ENCODE data around the gene LRRC56. TPM values are rescaled to one million over a fixed set of nuclear protein-coding genes. Genes with fewer than 3 reads are reported as not detected.

The LRRC56 gene
- 0.77 and 1.3 TPM in 2 replicates for total RNA-seq
- 0.26 and 0.28 TPM in 2 replicates for polyA plus RNA-seq
- polyA plus RNA-seq (2012) = 0.80 and 0.87 TPM in 2 replicates
- 0.19 and 0.98 TPM in 2 replicates for polyA minus RNA-seq (ENCODE audit: low replicate concordance)

- H3K4me3 ChIP-seq (replicated peaks in 1 of 4; ENCODE audit: control extremely low read depth in 1 of 4, insufficient read depth in 1 of 4, low read depth in 3 of 4, low read length in 4 of 4) = peak within 1 kb of the TSS; percentile 24 to 49 (median 38)
- H3K27ac ChIP-seq (ENCODE audit: insufficient read depth, low read length) = peak within 1 kb of the TSS; percentile 71
- no peak for TF ChIP-seq CTCF (conservative IDR thresholded peaks at IDR 0.05 in 1 of 2, IDR thresholded peaks at IDR 0.05 in 1 of 2; ENCODE audit: low read depth in 1 of 2, low read length in 2 of 2)
- TF ChIP-seq EZH2 (IDR thresholded peaks at IDR 0.05; ENCODE audit: low read length, missing control alignments) = no peak
- H3K4me1 ChIP-seq (ENCODE audit: control insufficient read depth, extremely low read depth, insufficient read depth, low read length) = no peaks in the 10 kb centered on the region
- H4K20me1 ChIP-seq (ENCODE audit: control insufficient read depth, extremely low read depth, insufficient read depth, low read length) = no peaks in the 10 kb centered on the region
- peak within 1 kb of the TSS; percentile 26 for H2AFZ ChIP-seq (ENCODE audit: low read length)
- H3K4me2 ChIP-seq (ENCODE audit: extremely low read depth, insufficient read depth, low read length) = peak within 1 kb of the TSS; percentile 81
- H3K27me3 ChIP-seq (ENCODE audit: control insufficient read depth, insufficient read depth, low read length) = no peaks in the 10 kb centered on the region
- peaks cover 12% of the 10 kb centered on the region for H3K79me2 ChIP-seq (ENCODE audit: control insufficient read depth, insufficient read depth, low read length)
- peaks cover 12% of the 10 kb centered on the region for H3K36me3 ChIP-seq (ENCODE audit: control insufficient read depth, insufficient read depth, low read length)
- H3K9ac ChIP-seq (ENCODE audit: insufficient read depth, low read length) = peak within 1 kb of the TSS; percentile 46
- no peaks in the 10 kb centered on the region for H3K9me3 ChIP-seq (ENCODE audit: control insufficient read depth, insufficient read depth, low read depth, low read length)
- DNase-seq (ENCODE audit: low read depth in 2 of 2) = peak; percentile 73 to 83
Measured at GRCh38 chr11:536841-537621, at the start of gene LRRC56. Gene LRRC56 (plus strand): TSS chr11:537527. CDS start chr11:540685, 3,158 bp downstream.

- Histone ChIP-seq H3K36me3 (ENCODE audit: control insufficient read depth, insufficient read depth, low read length) (peaks cover under 1% of the 10 kb centered on the region), H3K9me3 (ENCODE audit: control insufficient read depth, insufficient read depth, low read depth, low read length) (no peaks in the 10 kb centered on the region), H3K9ac (ENCODE audit: insufficient read depth, low read length) (no peak overlapping the region), H2AFZ (ENCODE audit: low read length) (no peak overlapping the region), H4K20me1 (ENCODE audit: control insufficient read depth, extremely low read depth, insufficient read depth, low read length) (no peaks in the 10 kb centered on the region), H3K4me1 (ENCODE audit: control insufficient read depth, extremely low read depth, insufficient read depth, low read length) (no peaks in the 10 kb centered on the region), H3K4me3 (replicated peaks in 1 of 4; ENCODE audit: control extremely low read depth in 1 of 4, insufficient read depth in 1 of 4, low read depth in 3 of 4, low read length in 4 of 4) (no peak overlapping the region), H3K27me3 (ENCODE audit: control insufficient read depth, insufficient read depth, low read length) (no peaks in the 10 kb centered on the region), H3K4me2 (ENCODE audit: extremely low read depth, insufficient read depth, low read length) (no peak overlapping the region), H3K27ac (ENCODE audit: insufficient read depth, low read length) (no peak overlapping the region), H3K79me2 (ENCODE audit: control insufficient read depth, insufficient read depth, low read length) (no peaks in the 10 kb centered on the region)
- DNase-seq (ENCODE audit: low read depth in 2 of 2) = no peak
- TF ChIP-seq EZH2 (IDR thresholded peaks at IDR 0.05; ENCODE audit: low read length, missing control alignments) (no peak), CTCF (conservative IDR thresholded peaks at IDR 0.05 in 1 of 2, IDR thresholded peaks at IDR 0.05 in 1 of 2; ENCODE audit: low read depth in 1 of 2, low read length in 2 of 2) (no peak)
Measured at GRCh38 chr11:487571-488021, 49.7 kb upstream of the LRRC56 start.

GRCh38 chr11:488062-488461 lies 49.3 kb upstream of the LRRC56 start:
- Histone ChIP-seq H3K27me3 (ENCODE audit: control insufficient read depth, insufficient read depth, low read length) (no peaks in the 10 kb centered on the region), H3K27ac (ENCODE audit: insufficient read depth, low read length) (no peak overlapping the region), H3K4me3 (replicated peaks in 1 of 4; ENCODE audit: control extremely low read depth in 1 of 4, insufficient read depth in 1 of 4, low read depth in 3 of 4, low read length in 4 of 4) (no peak overlapping the region), H4K20me1 (ENCODE audit: control insufficient read depth, extremely low read depth, insufficient read depth, low read length) (no peaks in the 10 kb centered on the region), H3K9ac (ENCODE audit: insufficient read depth, low read length) (no peak overlapping the region), H3K9me3 (ENCODE audit: control insufficient read depth, insufficient read depth, low read depth, low read length) (no peaks in the 10 kb centered on the region), H3K36me3 (ENCODE audit: control insufficient read depth, insufficient read depth, low read length) (peaks cover 2% of the 10 kb centered on the region), H3K79me2 (ENCODE audit: control insufficient read depth, insufficient read depth, low read length) (no peaks in the 10 kb centered on the region), H3K4me1 (ENCODE audit: control insufficient read depth, extremely low read depth, insufficient read depth, low read length) (no peaks in the 10 kb centered on the region), H3K4me2 (ENCODE audit: extremely low read depth, insufficient read depth, low read length) (no peak overlapping the region), H2AFZ (ENCODE audit: low read length) (no peak overlapping the region)
- TF ChIP-seq EZH2 (IDR thresholded peaks at IDR 0.05; ENCODE audit: low read length, missing control alignments) (no peak), CTCF (conservative IDR thresholded peaks at IDR 0.05 in 1 of 2, IDR thresholded peaks at IDR 0.05 in 1 of 2; ENCODE audit: low read depth in 1 of 2, low read length in 2 of 2) (no peak)
- DNase-seq (ENCODE audit: low read depth in 2 of 2) = no peak

All from fibroblast of lung (primary cell).